GM12874 (cell line): Measurements from ENCODE around the gene NPM1.

ENCODE experiments used
- TF ChIP-seq, protein P1 (sequence below): IDR thresholded peaks from 2 replicates; pipeline ENCODE4 v1.5.1; 2011; ENCODE audit warnings: low read depth, mild to moderate bottlenecking, control low read depth, low read length, moderate library complexity; ENCODE audit not compliant: insufficient read depth

NPM1 gene

GRCh38 chr5:171390883-171391677 is 3.4 kb downstream of the NPM1 start:
- TF ChIP-seq, protein P1, sequence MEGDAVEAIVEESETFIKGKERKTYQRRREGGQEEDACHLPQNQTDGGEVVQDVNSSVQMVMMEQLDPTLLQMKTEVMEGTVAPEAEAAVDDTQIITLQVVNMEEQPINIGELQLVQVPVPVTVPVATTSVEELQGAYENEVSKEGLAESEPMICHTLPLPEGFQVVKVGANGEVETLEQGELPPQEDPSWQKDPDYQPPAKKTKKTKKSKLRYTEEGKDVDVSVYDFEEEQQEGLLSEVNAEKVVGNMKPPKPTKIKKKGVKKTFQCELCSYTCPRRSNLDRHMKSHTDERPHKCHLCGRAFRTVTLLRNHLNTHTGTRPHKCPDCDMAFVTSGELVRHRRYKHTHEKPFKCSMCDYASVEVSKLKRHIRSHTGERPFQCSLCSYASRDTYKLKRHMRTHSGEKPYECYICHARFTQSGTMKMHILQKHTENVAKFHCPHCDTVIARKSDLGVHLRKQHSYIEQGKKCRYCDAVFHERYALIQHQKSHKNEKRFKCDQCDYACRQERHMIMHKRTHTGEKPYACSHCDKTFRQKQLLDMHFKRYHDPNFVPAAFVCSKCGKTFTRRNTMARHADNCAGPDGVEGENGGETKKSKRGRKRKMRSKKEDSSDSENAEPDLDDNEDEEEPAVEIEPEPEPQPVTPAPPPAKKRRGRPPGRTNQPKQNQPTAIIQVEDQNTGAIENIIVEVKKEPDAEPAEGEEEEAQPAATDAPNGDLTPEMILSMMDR = no peak

DNA sequence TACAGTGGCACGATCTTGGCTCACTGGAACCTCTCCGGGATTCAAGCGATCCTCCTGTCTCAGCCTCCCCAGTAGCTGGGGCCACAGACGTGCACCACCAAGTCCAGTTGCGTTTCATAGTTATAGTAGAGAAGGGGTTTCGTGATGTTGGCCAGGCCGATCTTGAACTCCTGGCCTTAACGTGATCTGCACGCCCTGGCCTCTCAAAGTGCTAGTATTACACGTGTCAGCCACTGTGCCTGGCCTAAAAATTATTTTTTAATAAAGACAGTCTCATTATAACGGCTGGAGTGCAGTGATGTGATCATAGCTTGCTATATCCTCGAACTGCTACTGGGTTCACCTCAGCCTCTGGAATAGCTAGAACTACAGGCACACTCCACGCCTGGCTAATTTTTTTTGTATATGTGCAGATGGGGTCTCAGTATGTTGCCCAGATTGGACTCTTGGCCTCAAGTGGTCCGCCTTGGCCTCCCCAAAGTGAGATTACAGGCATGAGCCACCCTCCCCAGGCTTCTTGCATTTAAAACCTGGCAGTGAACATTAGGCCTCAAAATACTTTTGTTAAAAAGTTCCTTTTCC is 4.4 kb downstream of the NPM1 start:
- TF ChIP-seq, protein P1 = no peak

DNA sequence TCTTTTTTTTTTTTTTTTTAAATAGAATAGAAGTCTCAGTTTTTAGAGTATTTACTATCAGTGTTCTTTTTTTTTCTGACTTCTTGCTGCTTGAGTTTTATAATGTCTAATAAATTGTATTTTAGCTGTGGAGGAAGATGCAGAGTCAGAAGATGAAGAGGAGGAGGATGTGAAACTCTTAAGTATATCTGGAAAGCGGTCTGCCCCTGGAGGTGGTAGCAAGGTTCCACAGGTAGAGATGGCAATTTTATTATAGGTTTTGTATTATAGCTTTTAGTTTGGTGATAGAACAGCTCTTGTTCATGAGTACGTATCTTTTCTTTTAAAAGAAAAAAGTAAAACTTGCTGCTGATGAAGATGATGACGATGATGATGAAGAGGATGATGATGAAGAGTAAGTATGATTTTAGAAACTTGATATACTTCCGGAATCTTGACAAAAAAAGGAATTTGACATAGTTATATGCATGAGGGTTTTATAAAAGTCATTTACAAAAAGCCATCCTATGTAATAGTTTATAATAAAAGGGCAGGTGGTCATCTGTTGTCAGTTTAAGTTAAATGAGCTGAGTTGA is 5.0 kb downstream of the NPM1 start:
- TF ChIP-seq, protein P1 = no peak

DNA sequence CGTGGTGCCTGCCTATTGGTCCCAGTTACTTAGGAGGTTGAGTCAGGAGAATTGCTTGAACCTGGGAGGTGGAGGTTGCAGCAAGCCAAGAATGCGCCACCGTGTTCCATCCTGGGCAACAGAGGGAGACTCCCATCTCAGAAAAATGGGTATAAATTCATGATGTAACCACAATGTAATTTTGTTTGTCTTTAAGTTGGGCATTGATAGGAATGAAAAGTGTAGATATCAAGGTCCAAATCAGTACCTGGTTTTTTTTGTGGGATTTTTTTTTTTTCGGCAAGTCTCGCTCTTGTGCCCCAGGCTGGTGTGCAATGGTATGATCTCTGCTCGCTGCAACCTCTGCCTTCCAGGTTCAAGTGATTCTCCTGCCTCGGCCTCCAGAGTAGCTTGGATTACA is 7.4 kb downstream of the NPM1 start:
- TF ChIP-seq, protein P1 = no peak

- TF ChIP-seq, protein P1 = no peak
Measured at GRCh38 chr5:171397190-171397589, 9.5 kb downstream of the NPM1 start.

DNA sequence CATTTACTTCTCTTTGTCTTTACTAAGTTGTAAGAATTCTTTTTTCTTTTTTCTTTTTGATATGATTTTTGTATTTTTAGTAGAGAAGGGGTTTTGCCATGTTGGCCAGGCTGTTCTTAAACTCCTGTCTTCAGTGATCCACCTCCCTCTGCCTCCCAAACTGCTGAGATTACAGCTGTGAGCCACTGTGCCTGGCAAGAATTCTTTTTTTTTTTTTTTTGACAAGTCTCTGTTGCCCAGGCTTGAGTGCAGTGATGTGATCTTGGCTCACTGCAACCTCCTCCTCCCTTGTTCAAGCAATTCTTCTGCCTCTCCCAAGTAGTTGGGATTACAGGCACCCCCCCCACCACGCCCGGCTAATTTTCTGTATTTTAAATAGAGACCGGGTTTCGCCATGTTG is 9.9 kb downstream of the NPM1 start:
- TF ChIP-seq, protein P1 = no peak

DNA sequence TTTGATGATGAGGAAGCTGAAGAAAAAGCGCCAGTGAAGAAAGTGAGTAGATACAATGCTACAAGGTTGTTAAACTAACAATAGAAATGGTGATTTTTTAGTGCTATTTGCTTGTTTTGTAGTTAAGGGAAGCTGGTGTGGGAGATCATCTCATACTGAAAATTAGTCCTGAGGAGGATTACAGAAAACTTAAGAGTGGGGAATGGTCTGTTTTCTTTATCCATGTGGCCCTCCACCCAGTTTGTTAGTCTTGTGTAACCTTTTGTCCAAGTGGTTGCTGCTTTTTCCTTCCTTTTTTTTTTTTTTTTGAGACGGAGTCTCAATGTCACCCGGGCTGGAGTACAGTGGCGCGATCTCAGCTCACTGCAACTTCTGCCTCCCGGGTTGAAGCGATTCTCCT is 12.5 kb downstream of the NPM1 start:
- TF ChIP-seq, protein P1 = no peak
